ENCODE measurements around the gene DIAPH1.

Gene DIAPH1

DNA sequence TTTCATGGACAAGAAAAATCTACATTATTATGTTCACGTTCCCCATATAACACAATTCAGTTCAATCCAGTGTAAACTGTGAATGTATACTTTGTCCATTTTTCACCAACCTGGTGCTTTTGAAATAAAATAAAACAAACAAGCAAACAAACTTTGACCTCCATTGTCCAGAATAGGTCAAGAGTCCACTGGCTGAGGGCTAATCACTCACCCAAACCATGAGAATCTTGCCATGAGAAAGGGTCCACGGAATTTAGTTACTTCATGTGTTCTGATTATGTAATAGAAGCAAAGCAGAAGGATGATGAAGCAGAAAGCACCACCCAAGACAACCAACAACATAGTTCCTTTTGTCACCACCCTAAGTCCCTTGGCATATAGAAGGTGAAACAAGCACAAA, 28.7 kb downstream of the DIAPH1 start:
- H3K36me3 ChIP-seq (ENCODE audit: low read depth): peaks cover 84% of the 10 kb centered on the region
- H3K9me3 ChIP-seq (ENCODE audit: severe bottlenecking): no peaks in the 10 kb centered on the region
- ATAC-seq (ENCODE audit: low read depth) (no peak), DNase-seq (ENCODE audit: low spot score) (no peak)
- H3K4me1 ChIP-seq (ENCODE audit: insufficient read depth, poor library complexity, severe bottlenecking): no peaks in the 10 kb centered on the region
- H3K27ac ChIP-seq (ENCODE audit: poor library complexity, severe bottlenecking): no peak overlapping the region
- TF ChIP-seq, protein P1, sequence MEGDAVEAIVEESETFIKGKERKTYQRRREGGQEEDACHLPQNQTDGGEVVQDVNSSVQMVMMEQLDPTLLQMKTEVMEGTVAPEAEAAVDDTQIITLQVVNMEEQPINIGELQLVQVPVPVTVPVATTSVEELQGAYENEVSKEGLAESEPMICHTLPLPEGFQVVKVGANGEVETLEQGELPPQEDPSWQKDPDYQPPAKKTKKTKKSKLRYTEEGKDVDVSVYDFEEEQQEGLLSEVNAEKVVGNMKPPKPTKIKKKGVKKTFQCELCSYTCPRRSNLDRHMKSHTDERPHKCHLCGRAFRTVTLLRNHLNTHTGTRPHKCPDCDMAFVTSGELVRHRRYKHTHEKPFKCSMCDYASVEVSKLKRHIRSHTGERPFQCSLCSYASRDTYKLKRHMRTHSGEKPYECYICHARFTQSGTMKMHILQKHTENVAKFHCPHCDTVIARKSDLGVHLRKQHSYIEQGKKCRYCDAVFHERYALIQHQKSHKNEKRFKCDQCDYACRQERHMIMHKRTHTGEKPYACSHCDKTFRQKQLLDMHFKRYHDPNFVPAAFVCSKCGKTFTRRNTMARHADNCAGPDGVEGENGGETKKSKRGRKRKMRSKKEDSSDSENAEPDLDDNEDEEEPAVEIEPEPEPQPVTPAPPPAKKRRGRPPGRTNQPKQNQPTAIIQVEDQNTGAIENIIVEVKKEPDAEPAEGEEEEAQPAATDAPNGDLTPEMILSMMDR (IDR thresholded peaks at IDR 0.05; ENCODE audit: poor library complexity, severe bottlenecking): no peak
- H3K4me3 ChIP-seq (ENCODE audit: severe bottlenecking): no peak overlapping the region
- no peaks in the 10 kb centered on the region for H3K27me3 ChIP-seq (ENCODE audit: insufficient read depth, poor library complexity, severe bottlenecking)

DNA sequence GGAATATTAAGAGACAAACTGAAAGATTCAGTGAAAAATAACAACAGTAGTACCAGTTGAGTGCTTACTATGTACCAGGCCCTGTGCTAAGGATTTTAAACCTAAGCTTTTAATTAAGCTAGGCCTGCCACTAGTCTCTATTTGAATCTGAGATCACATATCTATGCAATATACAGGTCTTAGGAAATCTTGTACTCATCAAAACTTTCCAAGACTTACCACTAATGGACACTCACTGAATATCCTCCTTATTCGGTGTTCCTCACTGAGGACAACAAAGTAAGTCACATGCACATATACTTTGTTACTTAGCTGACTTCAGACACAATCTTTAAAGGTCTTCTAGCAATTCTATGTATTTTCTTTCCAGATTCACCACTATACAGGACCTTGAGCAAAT, 32.6 kb downstream of the DIAPH1 start:
- Histone ChIP-seq H3K27ac (ENCODE audit: poor library complexity, severe bottlenecking) (no peak overlapping the region), H3K36me3 (ENCODE audit: low read depth) (peaks cover 89% of the 10 kb centered on the region)
- DNase-seq (ENCODE audit: low spot score): no peak

DNA sequence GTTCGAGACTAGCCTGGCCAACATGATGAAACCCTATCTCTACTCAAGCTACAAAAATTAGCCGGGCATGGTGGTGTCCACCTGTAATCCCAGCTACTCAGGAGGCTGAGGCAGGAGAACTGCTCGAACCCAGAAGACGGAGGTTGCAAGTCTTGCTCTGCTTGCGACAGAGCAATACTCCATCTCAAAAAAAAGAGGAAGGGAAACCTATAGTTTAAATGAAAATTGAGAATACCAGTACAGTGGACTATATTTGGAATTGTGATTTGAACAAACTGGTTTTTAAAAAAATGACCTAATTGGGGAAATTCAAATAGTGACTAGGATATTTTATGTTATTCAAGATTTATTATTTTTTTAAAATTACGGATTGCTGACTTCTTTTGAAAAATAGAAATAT, 33.2 kb downstream of the DIAPH1 start:
- H3K27ac ChIP-seq (ENCODE audit: poor library complexity, severe bottlenecking): no peak overlapping the region
- H3K27me3 ChIP-seq (ENCODE audit: insufficient read depth, poor library complexity, severe bottlenecking): no peaks in the 10 kb centered on the region
- ATAC-seq (ENCODE audit: low read depth) (no peak), DNase-seq (ENCODE audit: low spot score) (no peak)
- H3K36me3 ChIP-seq (ENCODE audit: low read depth): peaks cover 91% of the 10 kb centered on the region
- TF ChIP-seq, protein P1 (IDR thresholded peaks at IDR 0.05; ENCODE audit: poor library complexity, severe bottlenecking): no peak
- no peak overlapping the region for H3K4me3 ChIP-seq (ENCODE audit: severe bottlenecking)
- no peaks in the 10 kb centered on the region for H3K4me1 ChIP-seq (ENCODE audit: insufficient read depth, poor library complexity, severe bottlenecking)
- no peaks in the 10 kb centered on the region for H3K9me3 ChIP-seq (ENCODE audit: severe bottlenecking)

More for the DNA sequence above, 32.6 kb downstream of the DIAPH1 start:
- TF ChIP-seq, protein P1 (IDR thresholded peaks at IDR 0.05; ENCODE audit: poor library complexity, severe bottlenecking): no peak
- Histone ChIP-seq H3K27me3 (ENCODE audit: insufficient read depth, poor library complexity, severe bottlenecking) (no peaks in the 10 kb centered on the region), H3K9me3 (ENCODE audit: severe bottlenecking) (no peaks in the 10 kb centered on the region), H3K4me1 (ENCODE audit: insufficient read depth, poor library complexity, severe bottlenecking) (no peaks in the 10 kb centered on the region), H3K4me3 (ENCODE audit: severe bottlenecking) (no peak overlapping the region)
- no peak for ATAC-seq (ENCODE audit: low read depth)

DNA sequence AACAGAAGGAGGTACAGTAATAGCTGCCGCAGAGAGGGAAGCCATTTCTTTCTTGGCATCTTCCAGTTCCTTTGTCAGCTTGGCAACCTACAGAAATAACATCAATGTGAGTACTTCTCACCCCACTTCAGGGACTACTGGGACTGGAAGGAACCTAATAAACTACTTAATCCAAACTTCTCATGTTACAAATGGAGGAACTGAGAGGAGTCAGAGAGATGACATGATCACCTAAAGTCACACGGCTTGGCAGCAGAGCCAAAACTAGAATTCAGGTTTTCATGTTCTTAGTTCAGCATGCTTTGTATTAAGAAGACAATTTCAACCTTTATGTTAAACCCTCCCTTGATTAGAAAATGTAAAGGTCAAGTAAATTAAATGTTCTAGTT, 44.7 kb downstream of the DIAPH1 start:
- TF ChIP-seq, protein P1 (IDR thresholded peaks at IDR 0.05; ENCODE audit: poor library complexity, severe bottlenecking): no peak
- no peak for ATAC-seq (ENCODE audit: low read depth)
- Histone ChIP-seq H3K27ac (ENCODE audit: poor library complexity, severe bottlenecking) (no peak overlapping the region), H3K4me1 (ENCODE audit: insufficient read depth, poor library complexity, severe bottlenecking) (no peaks in the 10 kb centered on the region), H3K4me3 (ENCODE audit: severe bottlenecking) (no peak overlapping the region), H3K9me3 (ENCODE audit: severe bottlenecking) (no peaks in the 10 kb centered on the region), H3K27me3 (ENCODE audit: insufficient read depth, poor library complexity, severe bottlenecking) (no peaks in the 10 kb centered on the region), H3K36me3 (ENCODE audit: low read depth) (peaks cover 100% of the 10 kb centered on the region)
- DNase-seq (ENCODE audit: low spot score): no peak

DNA sequence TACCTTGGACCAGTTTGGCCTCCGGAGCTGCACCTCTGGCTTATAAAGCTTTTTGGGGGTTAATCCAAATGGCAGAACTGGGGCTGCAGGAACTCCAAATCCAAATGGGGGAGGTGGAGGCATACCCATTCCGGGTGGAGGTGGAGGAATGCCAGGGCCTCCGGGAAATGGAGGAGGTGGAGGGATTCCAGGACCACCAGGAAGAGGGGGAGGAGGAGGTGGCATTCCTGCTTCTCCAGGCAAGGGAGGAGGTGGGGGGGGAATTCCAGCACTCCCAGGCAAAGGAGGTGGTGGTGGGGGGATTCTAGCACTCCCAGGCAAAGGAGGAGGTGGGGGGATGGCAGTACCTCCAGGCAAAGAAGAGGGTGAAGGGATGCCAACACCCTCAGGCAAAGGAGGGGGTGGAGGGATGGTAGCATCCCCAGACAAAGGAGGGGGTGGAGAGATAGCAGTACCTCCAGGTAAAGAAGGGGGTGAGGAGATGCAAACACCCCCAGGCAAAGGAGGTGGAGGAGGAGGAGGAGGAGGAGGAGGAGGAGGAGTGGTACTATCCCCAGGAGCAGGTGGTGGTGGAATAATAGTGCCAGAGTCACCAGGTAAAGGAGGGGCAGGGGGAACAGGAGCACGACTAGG, 45.2 kb downstream of the DIAPH1 start:
- Histone ChIP-seq H3K4me3 (ENCODE audit: severe bottlenecking) (no peak overlapping the region), H3K9me3 (ENCODE audit: severe bottlenecking) (no peaks in the 10 kb centered on the region), H3K4me1 (ENCODE audit: insufficient read depth, poor library complexity, severe bottlenecking) (no peaks in the 10 kb centered on the region), H3K27me3 (ENCODE audit: insufficient read depth, poor library complexity, severe bottlenecking) (no peaks in the 10 kb centered on the region), H3K27ac (ENCODE audit: poor library complexity, severe bottlenecking) (no peak overlapping the region), H3K36me3 (ENCODE audit: low read depth) (peaks cover 100% of the 10 kb centered on the region)
- ATAC-seq (ENCODE audit: low read depth): no peak
- TF ChIP-seq, protein P1 (IDR thresholded peaks at IDR 0.05; ENCODE audit: poor library complexity, severe bottlenecking): no peak
- DNase-seq (ENCODE audit: low spot score): no peak

All from RWPE2 (cell line).